ENCODE results near the gene PMF1.

DNA sequence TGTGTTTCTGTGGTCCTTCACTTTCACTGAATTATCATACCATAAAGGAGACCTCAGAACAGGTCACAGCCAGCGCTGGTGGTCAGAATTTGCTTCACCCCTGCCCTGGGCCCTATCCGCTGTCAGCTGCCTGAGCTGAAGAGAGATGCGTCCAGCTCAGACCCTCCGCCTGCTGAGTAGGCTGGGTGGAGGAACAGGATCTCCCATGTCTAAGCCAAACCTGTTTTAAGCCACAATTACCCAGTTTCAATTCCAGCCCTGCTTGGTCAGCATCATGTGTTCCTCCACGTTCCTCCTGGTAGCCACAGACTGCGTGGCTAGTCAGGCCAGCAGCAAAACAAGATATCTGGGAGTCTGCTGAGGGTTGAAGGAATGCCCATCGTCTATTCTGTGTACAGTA, 15.7 kb downstream of the PMF1 start:
- TF ChIP-seq, protein P1, sequence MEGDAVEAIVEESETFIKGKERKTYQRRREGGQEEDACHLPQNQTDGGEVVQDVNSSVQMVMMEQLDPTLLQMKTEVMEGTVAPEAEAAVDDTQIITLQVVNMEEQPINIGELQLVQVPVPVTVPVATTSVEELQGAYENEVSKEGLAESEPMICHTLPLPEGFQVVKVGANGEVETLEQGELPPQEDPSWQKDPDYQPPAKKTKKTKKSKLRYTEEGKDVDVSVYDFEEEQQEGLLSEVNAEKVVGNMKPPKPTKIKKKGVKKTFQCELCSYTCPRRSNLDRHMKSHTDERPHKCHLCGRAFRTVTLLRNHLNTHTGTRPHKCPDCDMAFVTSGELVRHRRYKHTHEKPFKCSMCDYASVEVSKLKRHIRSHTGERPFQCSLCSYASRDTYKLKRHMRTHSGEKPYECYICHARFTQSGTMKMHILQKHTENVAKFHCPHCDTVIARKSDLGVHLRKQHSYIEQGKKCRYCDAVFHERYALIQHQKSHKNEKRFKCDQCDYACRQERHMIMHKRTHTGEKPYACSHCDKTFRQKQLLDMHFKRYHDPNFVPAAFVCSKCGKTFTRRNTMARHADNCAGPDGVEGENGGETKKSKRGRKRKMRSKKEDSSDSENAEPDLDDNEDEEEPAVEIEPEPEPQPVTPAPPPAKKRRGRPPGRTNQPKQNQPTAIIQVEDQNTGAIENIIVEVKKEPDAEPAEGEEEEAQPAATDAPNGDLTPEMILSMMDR (IDR thresholded peaks at IDR 0.05 in 4 of 5, conservative IDR thresholded peaks at IDR 0.05 in 1 of 5) = no peak
- TF ChIP-seq POLR2A (IDR thresholded peaks at IDR 0.05) = no peak

Data from gastrocnemius medialis (tissue), 4 donors.